ENCODE data around the gene TMTC1.
"Not testable (repeated sequence)": the region's sequence is repeated elsewhere in the genome, so short reads cannot be mapped to it uniquely, and the experiment has no call there.

The TMTC1 gene

GRCh38 chr12:29556363-29556762, 227.4 kb downstream of the TMTC1 start:
- ATAC-seq: no peak

GRCh38 chr12:29555451-29555850, 228.3 kb downstream of the TMTC1 start:
- not testable (repeated sequence) for ATAC-seq

More at GRCh38 chr12:29556363-29556762, 227.4 kb downstream of the TMTC1 start:
- TF ChIP-seq ESRRG (CRISPR knock-in tag; IDR thresholded peaks at IDR 0.05): no peak
- TF ChIP-seq TCF4 (CRISPR knock-in tag; IDR thresholded peaks at IDR 0.05; ENCODE audit: borderline replicate concordance): no peak
- no peak for TF ChIP-seq PATZ1 (CRISPR knock-in tag; IDR thresholded peaks at IDR 0.05; ENCODE audit: borderline replicate concordance)
- TF ChIP-seq ZFP30 (CRISPR knock-in tag; IDR thresholded peaks at IDR 0.05): no peak
- no peak for TF ChIP-seq ZNF70 (CRISPR knock-in tag; IDR thresholded peaks at IDR 0.05)
- TF ChIP-seq BACH2 (CRISPR knock-in tag; IDR thresholded peaks at IDR 0.05; ENCODE audit: borderline replicate concordance): no peak
- TF ChIP-seq POU6F1 (CRISPR knock-in tag; IDR thresholded peaks at IDR 0.05; ENCODE audit: borderline replicate concordance, low read depth): no peak
- no peak for TF ChIP-seq ARNTL (CRISPR knock-in tag; IDR thresholded peaks at IDR 0.05; ENCODE audit: borderline replicate concordance, low read depth)

GRCh38 chr12:29552994-29553748, 230.6 kb downstream of the TMTC1 start:
- TF ChIP-seq PATZ1 (CRISPR knock-in tag; IDR thresholded peaks at IDR 0.05; ENCODE audit: borderline replicate concordance): no peak
- no peak for TF ChIP-seq BACH2 (CRISPR knock-in tag; IDR thresholded peaks at IDR 0.05; ENCODE audit: borderline replicate concordance)
- no peak for TF ChIP-seq ESRRG (CRISPR knock-in tag; IDR thresholded peaks at IDR 0.05)
- no peak for TF ChIP-seq ZNF8 (CRISPR knock-in tag; IDR thresholded peaks at IDR 0.05)
- ATAC-seq: no peak

GRCh38 chr12:29552324-29552927, 231.3 kb downstream of the TMTC1 start:
- TF ChIP-seq ZNF8 (CRISPR knock-in tag; IDR thresholded peaks at IDR 0.05) (no peak), POU6F1 (CRISPR knock-in tag; IDR thresholded peaks at IDR 0.05; ENCODE audit: borderline replicate concordance, low read depth) (no peak), ARNTL (CRISPR knock-in tag; IDR thresholded peaks at IDR 0.05; ENCODE audit: borderline replicate concordance, low read depth) (no peak), PATZ1 (CRISPR knock-in tag; IDR thresholded peaks at IDR 0.05; ENCODE audit: borderline replicate concordance) (no peak), TOX (CRISPR knock-in tag; IDR thresholded peaks at IDR 0.05; ENCODE audit: borderline replicate concordance) (no peak), PPARA (CRISPR knock-in tag; IDR thresholded peaks at IDR 0.05; ENCODE audit: borderline replicate concordance) (no peak), RARB (CRISPR knock-in tag; IDR thresholded peaks at IDR 0.05) (no peak), CSDC2 (CRISPR knock-in tag; IDR thresholded peaks at IDR 0.05) (no peak)
- ATAC-seq: peak; percentile 94

- TF ChIP-seq CSDC2 (CRISPR knock-in tag; IDR thresholded peaks at IDR 0.05) (no peak), CREB5 (CRISPR knock-in tag; IDR thresholded peaks at IDR 0.05; ENCODE audit: low read depth) (no peak), ARNTL (CRISPR knock-in tag; IDR thresholded peaks at IDR 0.05; ENCODE audit: borderline replicate concordance, low read depth) (no peak)
- no peak for ATAC-seq
Observed at GRCh38 chr12:29551812-29552211, 231.9 kb downstream of the TMTC1 start.
